Adipocyte (in vitro differentiated cells): ENCODE results near the gene RGL3.
"Not testable (repeated sequence)": the region's sequence is repeated elsewhere in the genome, so short reads cannot be mapped to it uniquely, and the experiment has no call there.

Experiments used
- DNase-seq: peaks from one replicate; pipeline ENCODE4 v3.0.0-alpha.2; 2015; ENCODE audit warnings: low read depth
- H3K27me3 ChIP-seq: replicated peaks from 2 replicates; pipeline ENCODE4 v1.7.0; 2013; ENCODE audit warnings: mild to moderate bottlenecking, low read length, moderate library complexity; ENCODE audit not compliant: control insufficient read depth, insufficient read depth
- H3K36me3 ChIP-seq: 2 replicates; pipeline ENCODE4 v1.7.0; 2013; ENCODE audit warnings: low read length, mild to moderate bottlenecking, moderate library complexity; ENCODE audit not compliant: control insufficient read depth, insufficient read depth, severe bottlenecking
- H3K4me1 ChIP-seq: 2 replicates; pipeline ENCODE4 v1.7.0; 2013; ENCODE audit warnings: mild to moderate bottlenecking, low read length, moderate library complexity; ENCODE audit not compliant: control insufficient read depth, insufficient read depth
- H3K4me3 ChIP-seq: 2 replicates; pipeline ENCODE4 v1.7.0; 2013; ENCODE audit warnings: mild to moderate bottlenecking, low read length, moderate library complexity
- H3K9ac ChIP-seq: 2 replicates; pipeline ENCODE4 v1.7.0; 2013; ENCODE audit warnings: mild to moderate bottlenecking, low read length, moderate library complexity
- H3K9me3 ChIP-seq: 2 replicates; pipeline ENCODE4 v1.7.0; 2013; ENCODE audit warnings: mild to moderate bottlenecking, low read length, moderate library complexity; ENCODE audit not compliant: control insufficient read depth

Gene RGL3

DNA sequence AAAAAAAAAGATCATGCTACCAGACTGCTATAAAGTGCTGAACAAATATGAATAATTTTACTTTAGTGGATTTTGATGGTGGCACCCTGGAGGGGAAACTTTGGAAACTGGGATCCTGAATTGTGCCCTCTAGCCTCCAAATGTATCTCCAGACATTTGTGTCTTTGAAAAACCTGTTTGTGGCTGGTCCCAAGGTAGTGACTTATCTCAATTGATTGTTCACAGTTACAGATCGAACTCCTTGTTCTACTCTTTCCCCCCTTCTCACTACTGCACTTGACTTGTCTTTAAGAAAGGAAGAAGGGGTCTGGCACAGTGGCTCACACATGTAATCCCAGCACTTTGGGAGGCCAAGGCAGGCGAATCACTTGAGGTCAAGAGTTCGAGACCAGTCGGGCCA lies 10.5 kb downstream of the RGL3 start:
- Histone ChIP-seq H3K9me3 (no peaks in the 10 kb centered on the region), H3K4me3 (no peak overlapping the region), H3K9ac (no peak overlapping the region), H3K36me3 (no peaks in the 10 kb centered on the region), H3K4me1 (no peaks in the 10 kb centered on the region), H3K27me3 (peaks cover 8% of the 10 kb centered on the region)
- no peak for DNase-seq

DNA sequence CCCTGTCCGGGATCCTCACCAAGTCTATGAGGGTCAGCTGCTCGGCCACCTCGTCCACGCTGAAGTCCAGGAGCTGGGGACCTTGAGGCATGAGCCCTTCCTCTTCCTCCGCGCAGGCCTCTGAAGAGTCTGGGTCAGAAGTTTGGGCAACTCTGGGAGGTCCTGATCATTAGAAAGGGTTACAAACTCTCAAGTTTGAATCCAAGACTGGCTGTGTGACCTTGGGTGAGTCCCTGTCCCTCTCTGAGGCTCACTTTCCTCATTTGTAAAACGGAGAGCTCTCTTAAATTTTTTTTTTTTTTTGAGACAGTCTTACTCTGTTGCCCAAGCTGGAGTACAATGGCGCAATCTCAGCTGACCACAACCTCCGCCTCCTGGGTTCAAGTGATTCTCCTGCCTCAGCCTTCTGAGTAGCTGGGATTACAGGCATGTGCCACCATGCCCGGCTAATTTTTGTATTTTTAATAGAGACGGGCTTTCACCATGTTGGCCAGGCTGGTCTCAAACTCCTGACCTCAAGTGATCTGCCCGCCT lies 12.3 kb downstream of the RGL3 start:
- H3K36me3 ChIP-seq, DNase-seq, H3K9ac ChIP-seq, H3K9me3 ChIP-seq, H3K4me1 ChIP-seq, H3K4me3 ChIP-seq, H3K27me3 ChIP-seq: not testable (repeated sequence)

DNA sequence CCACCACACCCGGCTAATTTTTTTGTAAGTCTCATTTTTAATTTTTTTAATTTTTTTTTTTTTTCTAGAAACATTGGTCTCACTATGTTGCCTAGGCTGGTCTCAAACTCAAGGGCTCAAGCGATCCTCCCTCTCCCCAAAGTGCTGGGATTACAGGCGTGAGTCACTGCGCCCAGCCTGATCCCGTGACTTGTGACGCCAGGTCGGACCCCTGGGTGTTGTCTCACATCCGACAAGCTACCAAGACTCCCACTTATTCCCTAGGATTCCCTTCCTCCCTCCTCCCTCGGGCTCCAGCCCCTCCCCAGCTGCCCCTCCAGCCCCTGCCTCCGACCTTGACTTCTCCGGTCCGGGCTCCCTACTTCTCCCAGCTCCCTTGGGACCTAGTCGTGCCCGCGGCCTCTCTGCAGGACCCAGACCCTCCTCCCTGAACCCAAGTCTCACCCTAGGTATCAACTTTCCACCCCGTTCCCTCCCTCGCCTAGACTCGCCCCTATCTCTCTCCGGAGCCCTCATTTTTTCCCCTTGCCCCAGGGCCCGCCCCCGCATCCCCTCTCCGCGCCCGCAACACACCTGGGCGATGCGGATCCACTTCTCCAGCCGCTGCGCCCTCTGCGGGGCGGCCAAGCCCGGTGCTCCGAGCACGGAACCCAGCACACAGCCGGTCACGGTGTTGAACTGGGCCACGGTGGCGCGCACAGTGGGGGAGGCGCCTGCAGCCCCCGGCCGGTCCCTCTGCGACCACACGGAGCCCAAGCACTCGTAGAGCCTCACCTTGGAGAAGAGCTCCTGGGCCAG lies 13.1 kb downstream of the RGL3 start:
- Histone ChIP-seq H3K4me1 (no peaks in the 10 kb centered on the region), H3K27me3 (peaks cover 8% of the 10 kb centered on the region), H3K4me3 (no peak overlapping the region), H3K9me3 (no peaks in the 10 kb centered on the region), H3K36me3 (no peaks in the 10 kb centered on the region), H3K9ac (no peak overlapping the region)
- no peak for DNase-seq

DNA sequence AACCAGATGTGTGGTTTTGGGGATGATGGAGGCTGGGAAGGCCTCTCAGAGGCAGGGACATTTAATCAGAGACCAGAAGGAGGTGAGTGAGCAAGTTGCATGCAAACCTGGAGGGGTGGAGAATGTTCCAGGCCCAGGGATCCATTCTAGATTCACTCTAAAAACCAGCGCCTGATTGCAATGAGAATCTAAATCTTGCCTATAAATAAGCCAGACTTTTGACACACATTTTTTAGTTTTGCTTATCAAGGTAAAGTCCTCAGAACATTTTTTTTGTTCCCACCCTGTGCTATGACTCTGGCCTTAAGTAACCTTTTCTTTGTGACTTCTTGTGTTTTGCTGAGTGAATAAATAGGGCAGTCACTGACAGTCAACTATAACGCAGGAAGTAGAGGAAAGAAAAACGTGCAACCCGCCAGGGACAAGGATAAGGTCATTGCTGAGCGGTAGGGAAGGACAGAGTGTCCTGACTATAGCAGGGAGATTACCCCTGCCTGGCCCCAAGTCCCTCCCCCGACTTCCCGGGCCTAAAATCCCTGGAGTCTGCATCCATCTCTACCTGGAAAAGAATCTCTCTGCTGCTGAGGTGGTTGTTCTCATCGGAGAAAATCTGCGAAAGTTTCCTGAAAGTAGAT lies 14.4 kb downstream of the RGL3 start:
- Histone ChIP-seq H3K9me3 (no peaks in the 10 kb centered on the region), H3K4me3 (no peak overlapping the region), H3K9ac (no peak overlapping the region), H3K36me3 (no peaks in the 10 kb centered on the region), H3K27me3 (peaks cover 8% of the 10 kb centered on the region), H3K4me1 (no peaks in the 10 kb centered on the region)
- DNase-seq = no peak

DNA sequence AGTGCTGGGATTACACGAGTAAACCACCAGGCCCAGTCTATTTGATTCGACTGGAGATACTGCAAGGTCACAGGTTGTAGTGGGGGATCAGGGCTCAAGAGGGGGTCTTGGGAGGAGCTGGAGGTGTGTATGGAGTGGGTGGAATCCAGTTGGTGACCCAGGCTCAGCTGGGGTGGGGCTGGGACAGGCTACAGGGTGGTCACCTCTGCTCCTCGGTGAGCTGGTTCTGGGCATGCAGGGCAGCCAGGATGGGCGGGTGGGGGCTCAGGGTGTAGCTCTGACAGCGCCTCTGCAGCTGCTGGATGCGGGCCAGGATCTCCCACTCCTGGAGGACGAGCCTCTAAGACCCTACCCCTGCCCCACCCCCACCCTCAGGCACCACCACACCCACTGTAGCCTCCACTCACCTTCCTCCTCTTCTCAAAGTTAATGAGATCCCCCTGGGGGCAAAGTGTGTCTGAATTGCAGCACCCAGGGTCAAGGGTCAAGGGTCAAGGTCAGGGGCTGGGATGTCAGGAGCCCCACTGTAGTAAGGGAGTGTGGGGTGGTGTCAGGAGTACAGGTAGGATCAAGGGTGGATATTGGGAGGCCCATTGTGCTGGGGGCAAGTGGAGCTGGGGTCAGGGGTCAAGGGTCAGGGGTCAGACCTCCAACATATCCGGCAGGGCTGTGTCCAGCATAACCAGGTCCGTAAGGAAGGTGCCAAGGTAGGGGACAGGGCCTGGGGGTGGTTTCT lies 17.1 kb downstream of the RGL3 start:
- no peaks in the 10 kb centered on the region for H3K36me3 ChIP-seq
- H3K9me3 ChIP-seq = no peaks in the 10 kb centered on the region
- no peaks in the 10 kb centered on the region for H3K4me1 ChIP-seq
- H3K9ac ChIP-seq = no peak overlapping the region
- H3K27me3 ChIP-seq = peaks cover 5% of the 10 kb centered on the region
- no peak overlapping the region for H3K4me3 ChIP-seq
- DNase-seq = no peak

DNA sequence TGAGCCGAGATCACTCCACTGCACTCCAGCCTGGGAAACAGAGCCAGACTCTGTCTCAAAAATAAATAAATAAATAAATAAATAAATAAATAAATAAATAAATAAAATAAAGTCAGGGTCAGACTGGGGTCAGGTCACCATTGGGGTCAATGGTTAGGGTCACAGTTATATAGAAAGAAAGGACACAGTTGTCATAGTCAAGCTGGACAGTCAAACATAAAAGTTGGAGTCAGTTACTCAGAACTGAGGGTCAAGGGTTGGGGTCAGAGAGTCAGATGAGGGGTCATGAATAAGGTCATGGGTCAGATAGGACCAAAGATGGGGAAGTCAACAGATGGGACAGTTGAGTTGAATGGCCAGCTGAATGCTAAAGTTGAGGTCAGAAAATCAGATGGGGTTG lies 18.3 kb downstream of the RGL3 start:
- Histone ChIP-seq H3K27me3 (no peaks in the 10 kb centered on the region), H3K36me3 (no peaks in the 10 kb centered on the region), H3K9ac (no peak overlapping the region), H3K9me3 (no peaks in the 10 kb centered on the region), H3K4me3 (no peak overlapping the region), H3K4me1 (no peaks in the 10 kb centered on the region)
- no peak for DNase-seq

DNA sequence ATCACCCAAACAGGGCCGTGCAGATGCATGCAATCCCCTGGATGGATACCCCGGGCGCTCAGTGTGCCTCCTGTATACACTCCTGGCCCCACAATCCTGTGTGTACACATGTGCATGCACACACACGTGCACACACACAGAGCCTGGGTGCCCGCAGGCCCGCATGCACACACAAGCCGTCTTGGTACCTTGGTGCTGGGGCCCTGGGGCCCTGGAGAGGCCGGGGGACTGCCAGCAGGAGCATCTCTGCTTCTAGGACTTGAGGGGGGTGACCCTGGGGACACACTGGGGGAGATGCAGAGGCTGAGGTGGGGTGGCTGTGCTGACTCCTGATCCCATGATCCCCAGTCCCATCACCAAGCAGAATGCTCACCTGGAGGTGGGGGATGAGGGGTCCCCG lies 19.4 kb downstream of the RGL3 start:
- H3K9me3 ChIP-seq = no peaks in the 10 kb centered on the region
- DNase-seq = no peak
- H3K9ac ChIP-seq = no peak overlapping the region
- H3K36me3 ChIP-seq = no peaks in the 10 kb centered on the region
- H3K4me1 ChIP-seq = no peaks in the 10 kb centered on the region
- H3K4me3 ChIP-seq = no peak overlapping the region
- H3K27me3 ChIP-seq = peaks cover 3% of the 10 kb centered on the region

DNA sequence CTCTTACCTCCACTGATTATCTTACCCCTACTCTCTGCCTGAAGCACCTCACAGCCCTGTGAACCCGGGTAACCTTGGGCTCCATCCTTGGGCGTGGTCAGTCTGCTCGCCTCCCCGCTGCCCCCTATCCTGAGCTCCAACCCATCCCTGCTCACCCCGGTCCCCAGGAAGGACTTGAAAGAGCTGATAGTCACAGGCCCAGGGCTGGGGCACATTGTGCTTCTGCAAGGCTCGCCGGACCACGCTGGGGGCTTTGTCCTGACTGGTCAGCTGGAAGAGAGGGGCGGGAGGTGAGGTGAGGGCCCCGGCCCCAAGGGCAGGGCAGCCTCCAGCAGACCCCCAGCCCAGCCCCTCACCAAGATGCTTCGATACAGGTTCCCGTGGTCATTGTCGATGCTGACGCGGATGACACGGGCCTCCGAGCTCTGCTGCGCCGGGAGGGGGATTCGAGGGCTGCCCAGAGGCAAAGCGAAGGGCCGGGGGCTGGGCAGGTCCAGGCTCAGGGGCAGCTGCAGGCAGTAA lies 22.0 kb downstream of the RGL3 start:
- Histone ChIP-seq H3K4me3 (no peak overlapping the region), H3K4me1 (no peaks in the 10 kb centered on the region), H3K9ac (no peak overlapping the region), H3K9me3 (no peaks in the 10 kb centered on the region), H3K36me3 (no peaks in the 10 kb centered on the region), H3K27me3 (peaks cover 3% of the 10 kb centered on the region)
- DNase-seq = no peak

DNA sequence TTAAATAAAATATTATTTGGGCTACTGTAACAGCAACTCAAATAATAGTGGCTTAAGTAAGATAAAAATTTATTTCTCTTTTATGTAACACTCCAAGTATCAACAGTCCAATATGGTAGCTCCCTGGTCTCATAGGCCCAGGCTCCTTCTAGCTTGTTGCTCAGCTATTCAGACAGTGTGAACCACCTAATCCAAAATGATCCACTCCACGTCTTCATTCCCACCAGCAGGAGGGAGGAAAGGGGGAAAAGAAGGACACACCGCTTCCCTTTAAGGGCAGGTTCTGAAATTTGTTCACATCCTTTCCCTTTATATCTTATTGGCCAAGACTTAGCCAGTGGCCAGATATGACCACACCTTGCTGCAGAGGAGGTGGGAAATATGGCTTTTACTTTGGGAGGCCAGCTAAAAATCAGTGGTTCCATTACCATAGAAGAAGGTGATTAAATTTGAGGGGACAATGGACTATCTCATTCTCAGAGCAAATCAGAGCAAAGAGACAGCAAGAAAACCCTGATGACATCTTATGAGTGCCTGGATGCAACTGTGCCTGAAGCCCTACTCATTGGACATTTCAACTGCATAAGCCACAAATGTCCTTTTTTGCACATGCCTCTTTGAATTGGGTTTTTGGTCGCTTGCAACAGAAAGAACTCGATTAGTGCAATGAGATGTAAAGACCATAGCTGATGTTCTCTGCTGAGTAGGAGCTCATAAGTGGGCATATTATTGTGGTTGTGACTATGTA lies 28.0 kb downstream of the RGL3 start:
- Histone ChIP-seq H3K4me1 (no peaks in the 10 kb centered on the region), H3K4me3 (no peak overlapping the region), H3K9ac (no peak overlapping the region), H3K36me3 (no peaks in the 10 kb centered on the region), H3K9me3 (peaks cover 7% of the 10 kb centered on the region), H3K27me3 (peaks cover 3% of the 10 kb centered on the region)
- no peak for DNase-seq

DNA sequence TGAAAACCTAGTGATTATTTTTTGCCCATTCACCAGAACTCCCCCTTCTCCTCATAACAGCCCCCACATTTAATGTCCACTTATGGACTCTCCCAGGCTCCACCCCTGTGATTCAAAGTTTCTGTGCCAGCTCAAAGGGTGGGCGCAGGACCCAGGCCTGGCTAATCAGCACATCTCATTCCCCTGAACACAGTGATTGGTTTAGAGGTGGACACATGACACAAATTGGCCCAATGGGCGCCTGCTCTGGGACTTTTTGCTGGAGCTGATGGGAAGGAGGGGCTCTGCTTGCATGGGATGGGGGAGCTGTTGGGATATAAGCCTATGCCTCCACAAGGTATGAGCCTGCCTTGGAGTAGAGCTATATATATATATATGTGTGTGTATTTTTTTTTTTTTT lies 28.8 kb downstream of the RGL3 start:
- no peak for DNase-seq
- no peaks in the 10 kb centered on the region for H3K36me3 ChIP-seq
- peaks cover 3% of the 10 kb centered on the region for H3K27me3 ChIP-seq
- H3K4me3 ChIP-seq = no peak overlapping the region
- H3K9ac ChIP-seq = no peak overlapping the region
- H3K9me3 ChIP-seq = peaks cover 7% of the 10 kb centered on the region
- H3K4me1 ChIP-seq = no peaks in the 10 kb centered on the region
